HCT116 (cell line): ENCODE data around the gene ENPP5. TPM values are rescaled to one million over a fixed set of nuclear protein-coding genes. Genes with fewer than 3 reads are reported as not detected.

Source experiments
- ATAC-seq: fragments of 200-7000 bp; cut with Tn5 transposase; 2 replicates; pipeline ENCODE4 v1.9.1; 2020; ENCODE audit warnings: mild to moderate bottlenecking, moderate library complexity
- BruUV-seq: library from RNA; stranded (reverse); fragments of 400-500 nt; replicated peaks from 2 replicates; lab custom pipeline; 2021; lab: Mats Ljungman, UMichigan
- CTCF ChIA-PET: fragments of 300-600 bp; sonication (Branson Sonifier 250); formaldehyde crosslinking; loops from one replicate; lab custom pipeline; 2021; ENCODE audit warnings: antibody characterized with exemption; lab: Charles Lee
- POLR2A ChIA-PET: fragments of 300-600, 350-600 bp; sonication (Branson Sonifier 250); formaldehyde crosslinking; loops from one replicate; lab custom pipeline; 2021; ENCODE audit warnings: antibody characterized with exemption; lab: Charles Lee
- RAD21 ChIA-PET, 2 experiments: fragments of 300-600 bp; sonication (Branson Sonifier 250); formaldehyde crosslinking; loops; one replicate each; lab custom pipeline; 2023; ENCODE audit warnings: low total read pairs in 2 of 2; ENCODE audit not compliant: uncharacterized antibody in 2 of 2, unreplicated experiment in 2 of 2, low non-redundant PET in 1 of 2; lab: Charles Lee
- DNase-seq: peaks from one replicate; pipeline ENCODE4 v3.0.0-alpha.2; 2010; ENCODE audit warnings: low read depth, low spot score
- H2AFZ ChIP-seq: fragments of 200-600 bp; shearing (Covaris generic), sonication (generic); 2 replicates; pipeline ENCODE4 v1.6.1; 2017; ENCODE audit warnings: low read depth, mixed run types, mixed read lengths, antibody characterized with exemption, low read length; ENCODE audit not compliant: poor library complexity, severe bottlenecking
- H3K27ac ChIP-seq: 2 replicates; pipeline ENCODE4 v1.5.1; 2012; ENCODE audit warnings: low read depth, low read length
- H3K27me3 ChIP-seq: fragments of 200-600 bp; sonication (generic); 2 replicates; pipeline ENCODE4 v1.6.1; 2016; ENCODE audit warnings: mixed run types, low read length, mixed read lengths; ENCODE audit not compliant: insufficient read depth
- H3K36me3 ChIP-seq, 2 experiments: fragments of 200-500 bp in 1 of 2; fragments of 200-600 bp in 1 of 2; sonication (Bioruptor generic) in 1 of 2; sonication (generic) in 1 of 2; 2 replicates each; pipeline versions ENCODE4 v1.5.1 to v1.6.1; 2014 to 2016; ENCODE audit warnings: low read length in 2 of 2, inconsistent platforms in 1 of 2, mixed read lengths in 1 of 2, mixed run types in 1 of 2; ENCODE audit not compliant: insufficient read depth in 2 of 2, control insufficient read depth in 1 of 2
- H3K4me1 ChIP-seq, 2 experiments: fragments of 200-600 bp in 1 of 2; sonication (generic) in 1 of 2; 2 replicates each; pipeline versions ENCODE4 v1.5.1 to v1.6.1; 2012 to 2017; ENCODE audit warnings: low read length in 2 of 2, inconsistent platforms in 1 of 2, mild to moderate bottlenecking in 1 of 2, mixed read lengths in 1 of 2, mixed run types in 1 of 2, moderate library complexity in 1 of 2; ENCODE audit not compliant: insufficient read depth in 2 of 2, control insufficient read depth in 1 of 2
- H3K4me2 ChIP-seq: fragments of 200-600 bp; sonication (generic); 2 replicates; pipeline ENCODE4 v1.6.1; 2017; ENCODE audit warnings: mixed run types, low read length, mixed read lengths
- H3K4me3 ChIP-seq, 2 experiments: fragments of 200-600 bp in 1 of 2; sonication (generic) in 1 of 2; replicated peaks in 1 of 2; 2 replicates each; pipeline ENCODE4 v1.5.1; 2011 to 2016; ENCODE audit warnings: low read length in 2 of 2, control low read depth in 1 of 2, low read depth in 1 of 2, mild to moderate bottlenecking in 1 of 2, mixed read lengths in 1 of 2, mixed run types in 1 of 2
- H3K79me2 ChIP-seq: fragments of 200-600 bp; sonication (generic); 2 replicates; pipeline ENCODE4 v1.6.1; 2017; ENCODE audit warnings: mild to moderate bottlenecking, mixed run types, low read length, moderate library complexity, mixed read lengths; ENCODE audit not compliant: insufficient read depth
- H3K9ac ChIP-seq: fragments of 200-600 bp; sonication (generic); 2 replicates; pipeline ENCODE4 v1.6.1; 2016; ENCODE audit warnings: low read length, mixed read lengths
- H3K9me2 ChIP-seq: fragments of 200-600 bp; sonication (generic), shearing (Covaris generic); 2 replicates; pipeline ENCODE4 v1.6.1; 2017; ENCODE audit warnings: mixed run types, mild to moderate bottlenecking, moderate library complexity; ENCODE audit not compliant: insufficient read depth
- H3K9me3 ChIP-seq, 2 experiments: fragments of 200-500 bp in 1 of 2; fragments of 200-600 bp in 1 of 2; sonication (Bioruptor generic) in 1 of 2; sonication (generic) in 1 of 2; 2 replicates each; pipeline ENCODE4 v1.6.1; 2014 to 2017; ENCODE audit warnings: low read length in 2 of 2, mixed read lengths in 2 of 2, inconsistent platforms in 1 of 2, low read depth in 1 of 2, mild to moderate bottlenecking in 1 of 2, mixed run types in 1 of 2, moderate library complexity in 1 of 2; ENCODE audit not compliant: control insufficient read depth in 1 of 2, insufficient read depth in 1 of 2
- H4K20me1 ChIP-seq: fragments of 200-600 bp; sonication (generic), shearing (Covaris generic); 2 replicates; pipeline ENCODE4 v1.6.1; 2017; ENCODE audit warnings: mixed run types, mild to moderate bottlenecking, moderate library complexity; ENCODE audit not compliant: insufficient read depth
- ATF3 ChIP-seq: IDR thresholded peaks from 2 replicates; pipeline ENCODE4 v1.6.1; 2012
- CEBPB ChIP-seq: IDR thresholded peaks from 2 replicates; pipeline ENCODE4 v1.6.1; 2012; ENCODE audit warnings: low read depth
- CTCF ChIP-seq, 3 experiments: fragments of 200-600 bp in 1 of 3; sonication (generic) in 1 of 3; IDR thresholded peaks in 2 of 3; conservative IDR thresholded peaks in 1 of 3; 2 replicates each; pipeline ENCODE4 v1.5.1; 2012 to 2017; ENCODE audit warnings: low read depth in 2 of 3, low read length in 2 of 3, antibody characterized with exemption in 1 of 3, borderline replicate concordance in 1 of 3, control low read depth in 1 of 3, mild to moderate bottlenecking in 1 of 3, mixed read lengths in 1 of 3, mixed run types in 1 of 3, moderate library complexity in 1 of 3; ENCODE audit not compliant: insufficient read depth in 1 of 3
- EGR1 ChIP-seq: IDR thresholded peaks from 2 replicates; pipeline ENCODE4 v1.6.1; 2012; ENCODE audit warnings: low read depth
- ELF1 ChIP-seq: IDR thresholded peaks from 2 replicates; pipeline ENCODE4 v1.6.1; 2012; ENCODE audit warnings: low read depth, borderline replicate concordance
- EZH2 ChIP-seq: fragments of 200-600 bp; sonication (generic); IDR thresholded peaks from 2 replicates; pipeline ENCODE4 v1.6.1; 2017; ENCODE audit warnings: antibody characterized with exemption, mixed run types
- EZH2phosphoT487 ChIP-seq: fragments of 200-600 bp; IDR thresholded peaks from 2 replicates; pipeline ENCODE4 v1.6.1; 2018; ENCODE audit warnings: antibody characterized with exemption, borderline replicate concordance
- JUND ChIP-seq: IDR thresholded peaks from 2 replicates; pipeline ENCODE4 v1.6.1; 2012
- POLR2A ChIP-seq: IDR thresholded peaks from 2 replicates; pipeline ENCODE4 v1.7.0; 2011; ENCODE audit warnings: borderline replicate concordance; ENCODE audit not compliant: insufficient read depth, insufficient read length; ENCODE audit errors: extremely low read depth
- POLR2AphosphoS5 ChIP-seq: IDR thresholded peaks from 2 replicates; pipeline ENCODE4 v1.6.1; 2011; ENCODE audit warnings: mild to moderate bottlenecking, low read depth, low read length, moderate library complexity
- RAD21 ChIP-seq: IDR thresholded peaks from 2 replicates; pipeline ENCODE4 v1.6.1; 2012; ENCODE audit warnings: low read depth, mild to moderate bottlenecking
- SIN3A ChIP-seq: IDR thresholded peaks from 2 replicates; pipeline ENCODE4 v1.6.1; 2012; ENCODE audit warnings: low read depth
- SP1 ChIP-seq: IDR thresholded peaks from 2 replicates; pipeline ENCODE4 v1.6.1; 2012; ENCODE audit warnings: low read depth
- SRF ChIP-seq: IDR thresholded peaks from 2 replicates; pipeline ENCODE4 v1.6.1; 2012; ENCODE audit warnings: low read depth
- TCF7L2 ChIP-seq: IDR thresholded peaks from 2 replicates; pipeline ENCODE4 v1.7.0; 2011; ENCODE audit warnings: borderline replicate concordance, inconsistent platforms; ENCODE audit not compliant: insufficient read depth, insufficient read length; ENCODE audit errors: extremely low read depth
- ZBTB33 ChIP-seq: IDR thresholded peaks from 2 replicates; pipeline ENCODE4 v1.6.1; 2011; ENCODE audit warnings: mild to moderate bottlenecking, low read length, moderate library complexity; ENCODE audit not compliant: insufficient replicate concordance; ENCODE audit errors: extremely low read depth
- ZFX ChIP-seq: fragments of 450-650 bp; IDR thresholded peaks from 2 replicates; pipeline ENCODE4 v1.6.1; 2017
- ZNF274 ChIP-seq: fragments of 200-500 bp; sonication (Bioruptor generic); IDR thresholded peaks from 2 replicates; pipeline ENCODE4 v1.6.1; 2014; ENCODE audit warnings: mild to moderate bottlenecking, low read depth, low read length, inconsistent platforms
- intact Hi-C: fragments of 100-400 bp; cut with micrococcal nuclease; formaldehyde crosslinking; loops from 2 replicates; pipeline ENCODE4 v1.10.0; 2022
- total RNA-seq: library from RNA; stranded (reverse); gene quantifications from one replicate; pipeline ENCODE4 v1.2.1, GENCODE V29; 2021; ENCODE audit not compliant: unreplicated experiment

ENPP5 gene
- total RNA-seq, 1 experiment from 2014 or later = 4.5 TPM

- Histone ChIP-seq H3K4me2 (no peak overlapping the region), H3K9me2 (no peaks in the 10 kb centered on the region), H3K79me2 (no peaks in the 10 kb centered on the region), H4K20me1 (no peaks in the 10 kb centered on the region), H3K27ac (no peak overlapping the region), H3K36me3 (no peaks in the 10 kb centered on the region), H2AFZ (no peak overlapping the region), H3K9ac (no peak overlapping the region), H3K27me3 (no peaks in the 10 kb centered on the region; the same call in 1 of the 2 replicates), H3K4me3 (no peak overlapping the region), H3K4me1 (no peaks in the 10 kb centered on the region), H3K9me3 (no peaks in the 10 kb centered on the region)
- BruUV-seq = no TSS peak
- intact Hi-C loops = no loop called here
- ChIA-PET CTCF (no interaction called here), RAD21 (no interaction called here), POLR2A (no interaction called here)
- no peak for TF ChIP-seq EZH2
- no peak for TF ChIP-seq EGR1
- TF ChIP-seq SIN3A = no peak
- TF ChIP-seq CTCF (IDR thresholded peaks at IDR 0.05 in 2 of 3, conservative IDR thresholded peaks at IDR 0.05 in 1 of 3; ENCODE audit: borderline replicate concordance in 1 of 3, insufficient read depth in 1 of 3, low read depth in 2 of 3, low read length in 2 of 3) = no peak
- no peak for TF ChIP-seq ELF1
- no peak for TF ChIP-seq POLR2AphosphoS5
- no peak for TF ChIP-seq TCF7L2
- no peak for TF ChIP-seq RAD21
- TF ChIP-seq EZH2phosphoT487 = no peak
- no peak for TF ChIP-seq JUND
- TF ChIP-seq ATF3 = no peak
- no peak for TF ChIP-seq ZBTB33
- no peak for TF ChIP-seq ZNF274
- TF ChIP-seq ZFX = no peak
- no peak for TF ChIP-seq CEBPB
- TF ChIP-seq SRF = no peak
- no peak for TF ChIP-seq SP1
- TF ChIP-seq POLR2A = no peak
- DNase-seq (no peak), ATAC-seq (no peak)
Measured at GRCh38 chr6:46204880-46205650, 34.3 kb upstream of the ENPP5 start.
